Tibial nerve (tissue), 4 donors: ENCODE data around the gene CREB1. TPM values are rescaled to one million over a fixed set of nuclear protein-coding genes. Genes with fewer than 3 reads are reported as not detected.

Experiments used
- DNase-seq, 2 donors: peaks; one replicate each; pipeline ENCODE4 v3.0.0-alpha.2; 2019; ENCODE audit warnings: low spot score in 2 of 2
- H3K27ac ChIP-seq, 4 donors: fragments of 200-600 bp; sonication (generic) in 3 of 4; one replicate each; pipeline ENCODE4 v1.5.1; 2017 to 2019; ENCODE audit warnings: mild to moderate bottlenecking in 1 of 4
- H3K27me3 ChIP-seq, 2 donors: fragments of 200-600 bp; sonication (generic) in 1 of 2; one replicate each; pipeline versions ENCODE4 v1.5.1 to v1.6.0; 2017 to 2019
- H3K36me3 ChIP-seq, 3 donors: fragments of 200-600 bp; sonication (generic); one replicate each; pipeline ENCODE4 v1.5.1; 2018 to 2019
- H3K4me1 ChIP-seq, 4 donors: fragments of 200-600 bp; sonication (generic) in 3 of 4; one replicate each; pipeline ENCODE4 v1.5.1; 2017 to 2019
- H3K4me3 ChIP-seq, 4 donors: fragments of 200-600 bp; sonication (generic) in 3 of 4; one replicate each; pipeline ENCODE4 v1.5.1; 2017 to 2019; ENCODE audit warnings: mild to moderate bottlenecking in 1 of 4, moderate library complexity in 1 of 4
- H3K9me3 ChIP-seq, 4 donors: fragments of 200-600 bp; sonication (generic) in 3 of 4; one replicate each; pipeline ENCODE4 v1.5.1; 2017 to 2019
- EP300 ChIP-seq, 2 donors: sonication (generic); formaldehyde crosslinking; IDR thresholded peaks; one replicate each; pipeline ENCODE4 v1.6.1; 2017; ENCODE audit warnings: antibody characterized with exemption in 2 of 2, mild to moderate bottlenecking in 1 of 2
- POLR2A ChIP-seq, 2 donors: fragments of 450-650 bp; IDR thresholded peaks; one replicate each; pipeline ENCODE4 v1.6.1; 2017; ENCODE audit warnings: antibody characterized with exemption in 2 of 2, mild to moderate bottlenecking in 2 of 2, moderate library complexity in 2 of 2
- WGBS, 2 donors: methylation state at CpG; one replicate each; pipeline ENCODE4 v1.1.5; 2018; 5-methylcytosine and 5-hydroxymethylcytosine counted together
- total RNA-seq, 4 donors: library from RNA; depleted of rRNA; stranded (reverse); fragments of >200 nt; gene quantifications; one replicate each; pipeline ENCODE4 v1.1.0, GENCODE V29; 2016
- TF ChIP-seq, protein P1 (sequence below), 5 experiments: fragments of 200-600 bp in 3 of 5; fragments of 450-650 bp in 2 of 5; sonication (generic) in 3 of 5; IDR thresholded peaks; one replicate each; pipeline ENCODE4 v1.5.1; 2016 to 2019; ENCODE audit warnings: antibody characterized with exemption in 5 of 5, mild to moderate bottlenecking in 3 of 5, moderate library complexity in 2 of 5

Gene CREB1
- total RNA-seq, 4 donors from 2014 or later: 28.9 to 67.7 (median 34.0) TPM

DNA sequence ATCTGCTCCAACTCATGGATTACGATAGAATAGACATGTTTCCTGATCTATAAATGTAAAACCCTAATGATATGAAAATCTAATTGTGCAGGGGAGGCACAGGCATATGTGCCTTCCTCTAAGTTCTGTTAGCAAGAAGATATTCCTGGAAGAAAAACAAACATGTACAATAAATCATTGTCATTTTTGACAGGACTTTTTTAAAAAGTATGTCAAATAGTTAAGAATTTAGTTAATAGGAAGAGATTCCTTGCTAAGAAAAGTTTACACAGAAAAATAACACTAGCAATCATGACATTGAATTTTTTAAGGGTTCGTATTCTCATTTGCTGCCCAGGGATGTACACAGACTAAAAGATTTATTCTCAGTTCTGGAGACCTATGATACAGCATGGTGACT is 15.3 kb upstream of the CREB1 start:
- 85 to 88% methylated on average over 2 of the region's 2 CpGs for WGBS, 2 donors
- H3K9me3 ChIP-seq: no peaks in the 10 kb centered on the region
- no peaks in the 10 kb centered on the region for H3K27me3 ChIP-seq
- H3K36me3 ChIP-seq: no peaks in the 10 kb centered on the region
- peaks cover 0 to 12% (median 0%) of the 10 kb centered on the region in 4 donors for H3K4me1 ChIP-seq
- H3K4me3 ChIP-seq: no peak overlapping the region
- TF ChIP-seq POLR2A (IDR thresholded peaks at IDR 0.05): no peak
- TF ChIP-seq EP300 (IDR thresholded peaks at IDR 0.05): no peak
- TF ChIP-seq, protein P1, sequence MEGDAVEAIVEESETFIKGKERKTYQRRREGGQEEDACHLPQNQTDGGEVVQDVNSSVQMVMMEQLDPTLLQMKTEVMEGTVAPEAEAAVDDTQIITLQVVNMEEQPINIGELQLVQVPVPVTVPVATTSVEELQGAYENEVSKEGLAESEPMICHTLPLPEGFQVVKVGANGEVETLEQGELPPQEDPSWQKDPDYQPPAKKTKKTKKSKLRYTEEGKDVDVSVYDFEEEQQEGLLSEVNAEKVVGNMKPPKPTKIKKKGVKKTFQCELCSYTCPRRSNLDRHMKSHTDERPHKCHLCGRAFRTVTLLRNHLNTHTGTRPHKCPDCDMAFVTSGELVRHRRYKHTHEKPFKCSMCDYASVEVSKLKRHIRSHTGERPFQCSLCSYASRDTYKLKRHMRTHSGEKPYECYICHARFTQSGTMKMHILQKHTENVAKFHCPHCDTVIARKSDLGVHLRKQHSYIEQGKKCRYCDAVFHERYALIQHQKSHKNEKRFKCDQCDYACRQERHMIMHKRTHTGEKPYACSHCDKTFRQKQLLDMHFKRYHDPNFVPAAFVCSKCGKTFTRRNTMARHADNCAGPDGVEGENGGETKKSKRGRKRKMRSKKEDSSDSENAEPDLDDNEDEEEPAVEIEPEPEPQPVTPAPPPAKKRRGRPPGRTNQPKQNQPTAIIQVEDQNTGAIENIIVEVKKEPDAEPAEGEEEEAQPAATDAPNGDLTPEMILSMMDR (IDR thresholded peaks at IDR 0.05): no peak
- H3K27ac ChIP-seq: peak overlapping the region in 1 of 4 donors; percentile 55
- DNase-seq: no peak

DNA sequence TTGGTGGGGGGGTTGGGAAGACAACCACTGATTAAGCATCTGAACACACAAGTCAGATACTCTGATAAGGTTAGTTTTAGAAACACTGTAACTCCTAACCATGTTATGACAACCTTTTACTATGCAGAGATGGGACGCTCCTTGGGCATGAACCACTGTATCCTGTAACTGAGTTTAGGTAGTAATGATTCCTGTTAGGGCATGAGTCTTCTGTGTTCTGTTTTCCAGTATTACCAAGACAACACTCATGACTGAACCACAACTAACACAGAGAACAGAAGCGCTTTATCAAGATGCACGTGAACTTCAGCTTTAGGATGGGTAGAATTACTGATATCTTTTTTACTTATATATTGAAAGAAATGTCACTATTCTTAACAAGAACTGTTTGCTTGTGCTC is 14.1 kb upstream of the CREB1 start:
- WGBS, 2 donors: 83 to 88% methylated on average over 3 of the region's 3 CpGs
- H3K27me3 ChIP-seq: no peaks in the 10 kb centered on the region

DNA sequence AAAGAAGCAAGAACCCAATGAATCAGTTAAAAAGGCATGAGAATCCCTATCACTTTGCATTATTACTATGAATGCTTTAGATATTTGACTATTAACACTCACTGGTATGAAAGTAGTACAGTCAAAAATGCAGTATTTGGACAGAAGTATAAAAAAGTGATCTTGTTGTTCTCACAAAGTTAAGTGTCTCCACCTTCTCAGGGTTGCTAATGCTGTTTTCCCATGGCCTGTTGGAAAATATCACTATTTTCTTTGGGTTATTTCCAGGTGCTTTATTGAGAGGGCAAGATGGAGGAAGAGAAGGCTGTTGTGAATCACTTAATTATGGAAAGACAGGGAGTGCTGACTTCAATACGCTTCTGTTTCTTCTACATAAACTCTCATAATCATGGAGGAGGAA is 13.6 kb upstream of the CREB1 start:
- TF ChIP-seq, protein P1 (IDR thresholded peaks at IDR 0.05): no peak
- TF ChIP-seq EP300 (IDR thresholded peaks at IDR 0.05) (no peak), POLR2A (IDR thresholded peaks at IDR 0.05) (no peak)
- no peak overlapping the region for H3K27ac ChIP-seq
- H3K4me3 ChIP-seq: no peak overlapping the region
- H3K9me3 ChIP-seq: no peaks in the 10 kb centered on the region
- 53 to 89% methylated on average over 1 of the region's 1 CpG for WGBS, 2 donors
- H3K4me1 ChIP-seq: peaks cover 0 to 12% (median 0%) of the 10 kb centered on the region in 4 donors
- DNase-seq: no peak
- no peaks in the 10 kb centered on the region for H3K36me3 ChIP-seq
- no peaks in the 10 kb centered on the region for H3K27me3 ChIP-seq

More for the DNA sequence above, 14.1 kb upstream of the CREB1 start:
- H3K27ac ChIP-seq: no peak overlapping the region
- no peak overlapping the region for H3K4me3 ChIP-seq
- no peaks in the 10 kb centered on the region for H3K36me3 ChIP-seq
- TF ChIP-seq, protein P1 (IDR thresholded peaks at IDR 0.05): no peak
- TF ChIP-seq EP300 (IDR thresholded peaks at IDR 0.05): no peak
- no peak for DNase-seq
- H3K4me1 ChIP-seq: peaks cover 0 to 12% (median 0%) of the 10 kb centered on the region in 4 donors
- no peaks in the 10 kb centered on the region for H3K9me3 ChIP-seq

DNA sequence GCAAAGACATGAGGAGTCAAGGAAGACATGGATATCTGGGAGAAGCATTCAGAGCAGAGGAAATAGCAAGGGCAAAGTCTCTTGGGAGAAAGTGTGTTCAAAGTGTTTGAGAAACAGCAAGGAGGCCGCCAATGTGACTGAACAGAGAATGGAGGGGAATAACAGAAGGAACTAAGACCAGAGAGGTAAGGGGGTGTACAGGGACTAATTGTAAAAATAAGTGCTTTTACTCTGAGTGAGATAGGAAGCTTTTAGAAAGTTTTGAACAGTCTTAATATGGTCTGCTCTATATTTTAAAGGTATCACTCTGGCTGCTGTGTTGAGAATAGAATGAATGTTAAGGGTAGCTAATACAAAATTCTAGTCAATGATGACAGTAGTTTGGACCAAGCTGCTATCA is 6.8 kb upstream of the CREB1 start:
- no peaks in the 10 kb centered on the region for H3K36me3 ChIP-seq
- 93 to 98% methylated on average over 1 of the region's 1 CpG for WGBS, 2 donors
- H3K27me3 ChIP-seq: no peaks in the 10 kb centered on the region
- no peak overlapping the region for H3K4me3 ChIP-seq
- DNase-seq: no peak
- H3K4me1 ChIP-seq: peaks cover 0 to 4% (median 2%) of the 10 kb centered on the region in 4 donors
- no peak overlapping the region for H3K27ac ChIP-seq
- TF ChIP-seq, protein P1 (IDR thresholded peaks at IDR 0.05): no peak
- no peak for TF ChIP-seq POLR2A (IDR thresholded peaks at IDR 0.05)
- TF ChIP-seq EP300 (IDR thresholded peaks at IDR 0.05): no peak
- no peaks in the 10 kb centered on the region for H3K9me3 ChIP-seq

DNA sequence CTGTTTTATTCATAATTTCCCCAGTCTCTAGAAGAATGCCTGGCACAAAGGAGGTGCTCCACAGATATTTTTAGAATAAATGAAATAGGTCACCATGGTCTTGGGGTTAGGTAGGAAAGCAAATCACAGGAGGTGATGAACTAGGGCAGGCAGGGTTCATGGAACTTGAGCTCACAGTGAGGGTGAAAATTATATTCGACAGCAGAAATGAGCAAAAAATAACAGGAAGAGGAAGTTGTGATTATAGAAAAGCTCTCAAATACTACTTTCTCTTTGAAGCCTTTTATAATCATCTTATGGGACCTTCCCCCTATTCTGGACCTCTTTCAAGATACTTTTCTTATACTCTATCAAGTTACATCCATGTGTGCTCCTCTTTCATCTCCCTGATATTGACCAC is 4.5 kb upstream of the CREB1 start:
- Histone ChIP-seq H3K9me3 (no peaks in the 10 kb centered on the region), H3K4me3 (no peak overlapping the region), H3K4me1 (peaks cover 0 to 14% (median 4%) of the 10 kb centered on the region in 4 donors), H3K27ac (no peak overlapping the region), H3K36me3 (no peaks in the 10 kb centered on the region), H3K27me3 (no peaks in the 10 kb centered on the region)
- TF ChIP-seq EP300 (IDR thresholded peaks at IDR 0.05): no peak
- TF ChIP-seq, protein P1 (IDR thresholded peaks at IDR 0.05): no peak
- TF ChIP-seq POLR2A (IDR thresholded peaks at IDR 0.05): no peak
- WGBS, 2 donors: 6 to 13% methylated on average over 1 of the region's 1 CpG
- DNase-seq: no peak
